HG03196 (cell line): ENCODE data around the gene LENG9.
"Not testable (repeated sequence)": the region's sequence is repeated elsewhere in the genome, so short reads cannot be mapped to it uniquely, and the experiment has no call there.

Source experiments
- ATAC-seq: cut with Tn5 transposase; IDR thresholded peaks from one replicate; pipeline ENCODE4 v1.9.1; 2021; ENCODE audit not compliant: unreplicated experiment

Gene LENG9

GRCh38 chr19:54460230-54461005 is 3.2 kb downstream of the LENG9 start:
- ATAC-seq, result no peak

- ATAC-seq, result no peak
Measured at GRCh38 chr19:54459282-54460229, 4.0 kb downstream of the LENG9 start.

GRCh38 chr19:54458648-54459281 is 4.8 kb downstream of the LENG9 start:
- no peak for ATAC-seq

- ATAC-seq, result no peak
Measured at GRCh38 chr19:54457773-54458647, 5.6 kb downstream of the LENG9 start.

- no peak for ATAC-seq
Measured at GRCh38 chr19:54456423-54457373, 6.9 kb downstream of the LENG9 start.

- no peak for ATAC-seq
Measured at GRCh38 chr19:54455786-54456422, 7.7 kb downstream of the LENG9 start.

- no peak for ATAC-seq
Measured at GRCh38 chr19:54454781-54455675, 8.6 kb downstream of the LENG9 start.

- ATAC-seq, result no peak
Measured at GRCh38 chr19:54453921-54454780, 9.4 kb downstream of the LENG9 start.

- no peak for ATAC-seq
Measured at GRCh38 chr19:54452626-54453025, 11.0 kb downstream of the LENG9 start.

- no peak for ATAC-seq
Measured at GRCh38 chr19:54451997-54452396, 11.6 kb downstream of the LENG9 start.

- no peak for ATAC-seq
Measured at GRCh38 chr19:54451331-54451871, 12.2 kb downstream of the LENG9 start.

- no peak for ATAC-seq
Measured at GRCh38 chr19:54449701-54450069, 13.9 kb downstream of the LENG9 start.

- peak; percentile 86 for ATAC-seq
Measured at GRCh38 chr19:54448774-54449700, 14.5 kb downstream of the LENG9 start, which contains the start of gene LENG8. TSS of gene LENG8 (plus strand) at chr19:54449199. CDS start at chr19:54451345, 2,146 bp downstream.

- ATAC-seq, result no peak
Measured at GRCh38 chr19:54448040-54448773, 15.4 kb downstream of the LENG9 start.

- ATAC-seq, result not testable (repeated sequence)
Measured at GRCh38 chr19:54446349-54446748, 17.2 kb downstream of the LENG9 start.
